Vagina (tissue), 2 donors: ENCODE results near the gene SCUBE1.

Experiments used
- CTCF ChIP-seq, 3 experiments: fragments of 450-650 bp in 2 of 3; fragments of 200-600 bp in 1 of 3; sonication (generic) in 1 of 3; IDR thresholded peaks; one replicate each; pipeline ENCODE4 v1.5.1; 2017 to 2019; ENCODE audit warnings: antibody characterized with exemption in 3 of 3, mild to moderate bottlenecking in 2 of 3, moderate library complexity in 2 of 3
- POLR2A ChIP-seq, 2 donors: fragments of 450-650 bp; IDR thresholded peaks; one replicate each; pipeline ENCODE4 v1.6.1; 2017; ENCODE audit warnings: antibody characterized with exemption in 2 of 2, mild to moderate bottlenecking in 2 of 2, moderate library complexity in 2 of 2
- POLR2AphosphoS5 ChIP-seq, 2 donors: sonication (generic); formaldehyde crosslinking; IDR thresholded peaks; one replicate each; pipeline ENCODE4 v1.9.0; 2017; ENCODE audit warnings: antibody characterized with exemption in 2 of 2, mild to moderate bottlenecking in 2 of 2, low read depth in 1 of 2; ENCODE audit not compliant: insufficient read depth in 1 of 2

GRCh38 chr22:43253839-43254238 lies 89.3 kb downstream of the SCUBE1 start:
- TF ChIP-seq CTCF (IDR thresholded peaks at IDR 0.05) (no peak), POLR2AphosphoS5 (IDR thresholded peaks at IDR 0.05; ENCODE audit: insufficient read depth in 1 of 2, low read depth in 1 of 2) (no peak), POLR2A (IDR thresholded peaks at IDR 0.05) (no peak)
